Measurements from ENCODE around the gene MRTFB.
A peak's percentile ranks its signal among the peaks of the same experiment; 100 is the strongest.

Gene MRTFB

DNA sequence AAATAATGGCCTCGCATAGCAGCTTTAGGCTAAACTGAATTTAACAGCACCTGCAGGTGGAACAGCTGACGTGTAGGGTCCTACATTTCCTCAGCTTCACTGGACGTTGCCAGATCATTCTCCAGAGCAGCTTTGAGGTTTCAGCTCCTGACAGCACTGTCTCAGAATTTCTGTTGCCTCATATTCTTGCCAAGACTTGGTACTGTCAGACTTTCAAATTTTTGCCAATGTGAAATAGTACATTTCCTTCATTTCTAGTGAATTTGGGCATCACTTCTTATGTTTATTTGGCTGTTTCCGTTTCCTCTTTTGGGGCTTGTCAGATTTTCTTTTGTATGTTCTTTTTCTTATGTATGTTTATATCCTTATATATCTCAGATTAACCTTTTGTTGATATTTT is 48.7 kb downstream of the MRTFB start:
- no peak for DNase-seq (ENCODE audit: low read depth in 1 of 2, low spot score in 1 of 2)
- Histone ChIP-seq H3K27me3 (ENCODE audit: insufficient read depth, poor library complexity, severe bottlenecking) (no peaks in the 10 kb centered on the region), H3K27ac (replicated peaks) (no peak overlapping the region), H3K4me3 (replicated peaks; ENCODE audit: insufficient read depth, low read length) (no peak overlapping the region)
- no peak for TF ChIP-seq SPI1 (IDR thresholded peaks at IDR 0.05; ENCODE audit: borderline replicate concordance, low read depth)
- TF ChIP-seq, protein P1, sequence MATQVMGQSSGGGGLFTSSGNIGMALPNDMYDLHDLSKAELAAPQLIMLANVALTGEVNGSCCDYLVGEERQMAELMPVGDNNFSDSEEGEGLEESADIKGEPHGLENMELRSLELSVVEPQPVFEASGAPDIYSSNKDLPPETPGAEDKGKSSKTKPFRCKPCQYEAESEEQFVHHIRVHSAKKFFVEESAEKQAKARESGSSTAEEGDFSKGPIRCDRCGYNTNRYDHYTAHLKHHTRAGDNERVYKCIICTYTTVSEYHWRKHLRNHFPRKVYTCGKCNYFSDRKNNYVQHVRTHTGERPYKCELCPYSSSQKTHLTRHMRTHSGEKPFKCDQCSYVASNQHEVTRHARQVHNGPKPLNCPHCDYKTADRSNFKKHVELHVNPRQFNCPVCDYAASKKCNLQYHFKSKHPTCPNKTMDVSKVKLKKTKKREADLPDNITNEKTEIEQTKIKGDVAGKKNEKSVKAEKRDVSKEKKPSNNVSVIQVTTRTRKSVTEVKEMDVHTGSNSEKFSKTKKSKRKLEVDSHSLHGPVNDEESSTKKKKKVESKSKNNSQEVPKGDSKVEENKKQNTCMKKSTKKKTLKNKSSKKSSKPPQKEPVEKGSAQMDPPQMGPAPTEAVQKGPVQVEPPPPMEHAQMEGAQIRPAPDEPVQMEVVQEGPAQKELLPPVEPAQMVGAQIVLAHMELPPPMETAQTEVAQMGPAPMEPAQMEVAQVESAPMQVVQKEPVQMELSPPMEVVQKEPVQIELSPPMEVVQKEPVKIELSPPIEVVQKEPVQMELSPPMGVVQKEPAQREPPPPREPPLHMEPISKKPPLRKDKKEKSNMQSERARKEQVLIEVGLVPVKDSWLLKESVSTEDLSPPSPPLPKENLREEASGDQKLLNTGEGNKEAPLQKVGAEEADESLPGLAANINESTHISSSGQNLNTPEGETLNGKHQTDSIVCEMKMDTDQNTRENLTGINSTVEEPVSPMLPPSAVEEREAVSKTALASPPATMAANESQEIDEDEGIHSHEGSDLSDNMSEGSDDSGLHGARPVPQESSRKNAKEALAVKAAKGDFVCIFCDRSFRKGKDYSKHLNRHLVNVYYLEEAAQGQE (IDR thresholded peaks at IDR 0.05; ENCODE audit: insufficient replicate concordance, low read depth): no peak

DNA sequence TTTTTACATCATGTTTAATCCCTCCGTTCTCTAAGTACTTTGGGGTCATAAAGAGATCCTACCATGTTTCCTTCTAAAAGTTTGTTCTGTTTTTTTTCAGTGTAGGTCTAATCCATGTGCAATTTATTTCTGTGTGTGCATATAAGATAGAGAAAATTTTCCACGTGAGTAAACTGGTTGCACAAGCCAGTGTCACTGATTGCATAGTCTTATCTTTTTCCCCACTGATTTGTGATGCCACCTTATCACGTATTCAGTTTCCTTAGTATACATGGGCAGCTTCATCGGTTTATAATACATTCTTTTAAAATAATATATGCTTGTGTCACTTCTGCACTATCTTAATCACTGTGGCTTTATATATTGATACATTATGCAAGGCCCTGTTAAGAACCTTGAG is 49.2 kb downstream of the MRTFB start:
- H3K4me3 ChIP-seq (replicated peaks; ENCODE audit: insufficient read depth, low read length): no peak overlapping the region
- H3K27ac ChIP-seq (replicated peaks): no peak overlapping the region
- DNase-seq (ENCODE audit: low read depth in 1 of 2, low spot score in 1 of 2): no peak
- H3K27me3 ChIP-seq (ENCODE audit: insufficient read depth, poor library complexity, severe bottlenecking): no peaks in the 10 kb centered on the region
- TF ChIP-seq GABPA (IDR thresholded peaks at IDR 0.05; ENCODE audit: low read depth) (no peak), SPI1 (IDR thresholded peaks at IDR 0.05; ENCODE audit: borderline replicate concordance, low read depth) (no peak), POLR2AphosphoS5 (IDR thresholded peaks at IDR 0.05; ENCODE audit: low read depth) (no peak)
- TF ChIP-seq, protein P1 (IDR thresholded peaks at IDR 0.05; ENCODE audit: insufficient replicate concordance, low read depth): no peak
- TF ChIP-seq, protein P2, sequence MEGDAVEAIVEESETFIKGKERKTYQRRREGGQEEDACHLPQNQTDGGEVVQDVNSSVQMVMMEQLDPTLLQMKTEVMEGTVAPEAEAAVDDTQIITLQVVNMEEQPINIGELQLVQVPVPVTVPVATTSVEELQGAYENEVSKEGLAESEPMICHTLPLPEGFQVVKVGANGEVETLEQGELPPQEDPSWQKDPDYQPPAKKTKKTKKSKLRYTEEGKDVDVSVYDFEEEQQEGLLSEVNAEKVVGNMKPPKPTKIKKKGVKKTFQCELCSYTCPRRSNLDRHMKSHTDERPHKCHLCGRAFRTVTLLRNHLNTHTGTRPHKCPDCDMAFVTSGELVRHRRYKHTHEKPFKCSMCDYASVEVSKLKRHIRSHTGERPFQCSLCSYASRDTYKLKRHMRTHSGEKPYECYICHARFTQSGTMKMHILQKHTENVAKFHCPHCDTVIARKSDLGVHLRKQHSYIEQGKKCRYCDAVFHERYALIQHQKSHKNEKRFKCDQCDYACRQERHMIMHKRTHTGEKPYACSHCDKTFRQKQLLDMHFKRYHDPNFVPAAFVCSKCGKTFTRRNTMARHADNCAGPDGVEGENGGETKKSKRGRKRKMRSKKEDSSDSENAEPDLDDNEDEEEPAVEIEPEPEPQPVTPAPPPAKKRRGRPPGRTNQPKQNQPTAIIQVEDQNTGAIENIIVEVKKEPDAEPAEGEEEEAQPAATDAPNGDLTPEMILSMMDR (IDR thresholded peaks at IDR 0.05; ENCODE audit: insufficient read depth, low read length): no peak

DNA sequence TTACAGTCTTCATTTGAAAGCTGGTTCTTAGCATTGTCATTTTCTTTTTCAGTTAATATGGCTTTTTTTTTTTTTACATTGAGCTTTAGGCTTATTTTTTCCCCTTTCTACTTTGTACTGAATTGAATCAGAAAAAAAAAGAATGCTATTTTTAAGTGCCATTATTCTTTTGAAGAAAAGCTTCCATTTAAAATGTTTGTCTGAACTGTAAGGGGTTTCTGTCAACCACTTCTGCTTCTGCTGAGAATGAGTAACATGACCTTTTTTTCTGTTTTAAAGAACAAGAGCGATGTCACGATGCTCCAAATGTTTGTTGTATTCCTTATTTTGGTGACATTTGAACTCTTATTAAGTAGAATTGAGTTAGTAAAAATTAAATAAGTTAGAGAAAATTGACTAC is 50.0 kb downstream of the MRTFB start:
- no peak for DNase-seq (ENCODE audit: low read depth in 1 of 2, low spot score in 1 of 2)
- peak; percentile 66 for TF ChIP-seq SPI1 (IDR thresholded peaks at IDR 0.05; ENCODE audit: borderline replicate concordance, low read depth)
- TF ChIP-seq GABPA (IDR thresholded peaks at IDR 0.05; ENCODE audit: low read depth): no peak
- TF ChIP-seq, protein P1 (IDR thresholded peaks at IDR 0.05; ENCODE audit: insufficient replicate concordance, low read depth): no peak
- TF ChIP-seq, protein P2 (IDR thresholded peaks at IDR 0.05; ENCODE audit: insufficient read depth, low read length): no peak
- no peak overlapping the region for H3K4me3 ChIP-seq (replicated peaks; ENCODE audit: insufficient read depth, low read length)
- 0 out of 2 replicates have a peak overlapping the region, but pooled peaks have one; percentile 5 for H3K27ac ChIP-seq (replicated peaks)
- no peaks in the 10 kb centered on the region for H3K27me3 ChIP-seq (ENCODE audit: insufficient read depth, poor library complexity, severe bottlenecking)

DNA sequence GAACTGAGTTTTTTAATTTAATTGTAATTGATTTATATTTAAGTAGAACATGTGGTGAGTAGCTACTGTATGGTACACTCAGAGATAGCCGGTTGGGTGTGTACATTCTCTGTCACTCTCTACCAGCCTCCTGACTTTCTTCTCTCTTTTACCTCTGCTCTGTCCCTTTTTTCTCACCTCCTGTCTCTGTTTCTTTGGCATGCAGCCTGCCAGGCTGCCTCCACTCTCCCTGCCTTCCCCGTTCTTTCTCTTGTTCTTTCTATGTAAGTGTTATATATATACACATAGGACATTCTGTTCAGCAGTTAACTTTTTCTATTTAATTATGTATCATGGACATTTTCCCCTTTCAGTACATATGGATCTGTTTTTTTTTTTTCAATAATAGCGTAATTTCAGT is 50.8 kb downstream of the MRTFB start:
- H3K4me3 ChIP-seq (replicated peaks; ENCODE audit: insufficient read depth, low read length): no peak overlapping the region
- TF ChIP-seq, protein P1 (IDR thresholded peaks at IDR 0.05; ENCODE audit: insufficient replicate concordance, low read depth): no peak
- TF ChIP-seq POLR2AphosphoS5 (IDR thresholded peaks at IDR 0.05; ENCODE audit: low read depth): no peak
- no peak for TF ChIP-seq GABPA (IDR thresholded peaks at IDR 0.05; ENCODE audit: low read depth)
- no peak for TF ChIP-seq SPI1 (IDR thresholded peaks at IDR 0.05; ENCODE audit: borderline replicate concordance, low read depth)
- TF ChIP-seq, protein P2 (IDR thresholded peaks at IDR 0.05; ENCODE audit: insufficient read depth, low read length): no peak
- H3K27ac ChIP-seq (replicated peaks): no peak overlapping the region
- no peak for DNase-seq (ENCODE audit: low read depth in 1 of 2, low spot score in 1 of 2)
- H3K27me3 ChIP-seq (ENCODE audit: insufficient read depth, poor library complexity, severe bottlenecking): no peaks in the 10 kb centered on the region

All from HL-60 (cell line).